IMR-90 (cell line): Measurements from ENCODE around the gene XKR7. TPM values are rescaled to one million over a fixed set of nuclear protein-coding genes. Genes with fewer than 3 reads are reported as not detected.

Source experiments
- ATAC-seq: fragments of 200-7000 bp; cut with Tn5 transposase; 2 replicates; pipeline ENCODE4 v1.9.1; 2020; ENCODE audit warnings: low read depth, mild to moderate bottlenecking, moderate library complexity
- BruUV-seq: library from RNA; stranded (reverse); fragments of 400-500 nt; replicated peaks from 2 replicates; lab custom pipeline; 2021; lab: Mats Ljungman, UMichigan
- CTCF ChIA-PET: fragments of 300-600 bp; formaldehyde crosslinking; extraction: SDS; loops from one replicate; lab custom pipeline; 2021; ENCODE audit warnings: antibody characterized with exemption; lab: Yijun Ruan, JAX
- POLR2A ChIA-PET: fragments of 300-600 bp; sonication (Branson Sonifier 250); formaldehyde crosslinking; loops from one replicate; lab custom pipeline; 2022; ENCODE audit warnings: antibody characterized with exemption; ENCODE audit not compliant: unreplicated experiment; lab: Charles Lee
- DNase-seq: peaks from one replicate; pipeline ENCODE4 v3.0.0; 2013
- H2AFZ ChIP-seq: replicated peaks from 2 replicates; pipeline ENCODE3; 2013; ENCODE audit warnings: low read length, mild to moderate bottlenecking; ENCODE audit not compliant: poor library complexity
- H2AK5ac ChIP-seq: 2 replicates; pipeline ENCODE4 v1.6.1; 2013; ENCODE audit warnings: low read depth, low read length, inconsistent platforms
- H2AK9ac ChIP-seq: replicated peaks from 2 replicates; pipeline ENCODE3; 2013; ENCODE audit warnings: mild to moderate bottlenecking, low read depth, low read length, moderate library complexity; ENCODE audit not compliant: poor library complexity
- H2BK120ac ChIP-seq: 2 replicates; pipeline ENCODE4 v1.6.1; 2013; ENCODE audit warnings: low read depth, low read length, inconsistent platforms
- H2BK15ac ChIP-seq: 3 replicates; pipeline ENCODE4 v1.6.1; 2013; ENCODE audit warnings: low read depth, low read length, inconsistent platforms
- H2BK20ac ChIP-seq: 2 replicates; pipeline ENCODE4 v1.6.1; 2013; ENCODE audit warnings: low read depth, mild to moderate bottlenecking, inconsistent platforms, low read length, moderate library complexity
- H2BK5ac ChIP-seq: 2 replicates; pipeline ENCODE4 v1.6.1; 2013; ENCODE audit warnings: mild to moderate bottlenecking, low read depth, low read length, inconsistent platforms; ENCODE audit not compliant: poor library complexity, severe bottlenecking
- H3K14ac ChIP-seq: replicated peaks from 2 replicates; pipeline ENCODE4 v1.6.1; 2013; ENCODE audit warnings: low read depth, low read length, inconsistent platforms
- H3K18ac ChIP-seq: 2 replicates; pipeline ENCODE4 v1.6.1; 2013; ENCODE audit warnings: low read depth, low read length, control low read depth
- H3K23ac ChIP-seq: 2 replicates; pipeline ENCODE4 v1.6.1; 2013; ENCODE audit warnings: low read depth, low read length, inconsistent platforms
- H3K27ac ChIP-seq: 2 replicates; pipeline ENCODE4 v1.5.1; 2013; ENCODE audit warnings: mild to moderate bottlenecking, control low read depth, low read length; ENCODE audit not compliant: insufficient read depth
- H3K27me3 ChIP-seq: 2 replicates; pipeline ENCODE4 v1.6.1; 2013; ENCODE audit warnings: low read length; ENCODE audit not compliant: control insufficient read depth, insufficient read depth
- H3K36me3 ChIP-seq: 2 replicates; pipeline ENCODE4 v1.6.1; 2013; ENCODE audit warnings: low read length, mixed read lengths; ENCODE audit not compliant: control insufficient read depth, insufficient read depth
- H3K4ac ChIP-seq: 2 replicates; pipeline ENCODE4 v1.6.1; 2013; ENCODE audit warnings: low read depth, low read length, inconsistent platforms
- H3K4me1 ChIP-seq: 2 replicates; pipeline ENCODE4 v1.6.1; 2013; ENCODE audit warnings: low read length, mixed read lengths; ENCODE audit not compliant: control insufficient read depth, insufficient read depth
- H3K4me2 ChIP-seq: 2 replicates; pipeline ENCODE4 v1.6.1; 2013; ENCODE audit warnings: low read depth, mild to moderate bottlenecking, control low read depth, low read length, moderate library complexity
- H3K4me3 ChIP-seq: 2 replicates; pipeline ENCODE4 v1.5.1; 2013; ENCODE audit warnings: low read depth, mild to moderate bottlenecking, control low read depth, low read length, moderate library complexity; ENCODE audit not compliant: insufficient read depth
- H3K56ac ChIP-seq: 2 replicates; pipeline ENCODE4 v1.6.1; 2013; ENCODE audit warnings: low read length, inconsistent platforms; ENCODE audit not compliant: insufficient read depth; ENCODE audit errors: extremely low read depth
- H3K79me1 ChIP-seq, 2 experiments: 2 replicates each; pipeline ENCODE4 v1.6.1; 2013; ENCODE audit warnings: low read length in 2 of 2, inconsistent platforms in 1 of 2, low read depth in 1 of 2
- H3K9ac ChIP-seq: 2 replicates; pipeline ENCODE4 v1.6.1; 2013; ENCODE audit warnings: low read depth, low read length, control low read depth
- H3K9me1 ChIP-seq: 2 replicates; pipeline ENCODE4 v1.6.1; 2013; ENCODE audit warnings: low read length, inconsistent platforms; ENCODE audit not compliant: insufficient read depth
- H3K9me3 ChIP-seq: 2 replicates; pipeline ENCODE4 v1.6.1; 2013; ENCODE audit warnings: low read length; ENCODE audit not compliant: control insufficient read depth, insufficient read depth
- H4K20me1 ChIP-seq: 2 replicates; pipeline ENCODE4 v1.6.1; 2013; ENCODE audit warnings: low read length, inconsistent platforms; ENCODE audit not compliant: insufficient read depth
- H4K5ac ChIP-seq: 2 replicates; pipeline ENCODE4 v1.6.1; 2013; ENCODE audit warnings: mild to moderate bottlenecking, low read depth, low read length, control low read depth
- H4K8ac ChIP-seq, 2 experiments: 2 replicates each; pipeline ENCODE4 v1.6.1; 2013; ENCODE audit warnings: low read depth in 2 of 2, low read length in 2 of 2, control low read depth in 1 of 2, inconsistent platforms in 1 of 2
- H4K91ac ChIP-seq: 2 replicates; pipeline ENCODE4 v1.6.1; 2013; ENCODE audit warnings: low read depth, low read length, inconsistent platforms; ENCODE audit not compliant: insufficient read depth
- CTCF ChIP-seq: conservative IDR thresholded peaks from 2 replicates; pipeline ENCODE4 v1.5.1; 2012; ENCODE audit warnings: mild to moderate bottlenecking, low read depth, low read length, improper control_type of control experiment
- RAD21 ChIP-seq: IDR thresholded peaks from 2 replicates; pipeline ENCODE4 v1.6.1; 2012; ENCODE audit warnings: low read length, improper control_type of control experiment
- USF2 ChIP-seq: fragments of 150-350 bp; IDR thresholded peaks from 2 replicates; pipeline ENCODE4 v1.6.1; 2017; ENCODE audit warnings: mild to moderate bottlenecking, antibody characterized with exemption, low read length, low read depth
- WGBS, 2 experiments: methylation state at CpG; one replicate each; pipeline versions ENCODE4 v1.1.5 to v1.1.7; 2013; ENCODE audit warnings: missing lambda C conversion rate in 2 of 2; ENCODE audit not compliant: insufficient read length in 1 of 2; ENCODE audit errors: extremely low coverage in 2 of 2; 5-methylcytosine and 5-hydroxymethylcytosine counted together
- dilution Hi-C: fragments of 300-500 bp; cut with HindIII; formaldehyde crosslinking; loops from one replicate; pipeline ENCODE4 v1.14.3; 2018; ENCODE audit warnings: low sequenced_read_pairs; ENCODE audit not compliant: unreplicated experiment
- in situ Hi-C: fragments of 300-500 bp; cut with MboI; formaldehyde crosslinking; loops from 3 replicates; pipeline ENCODE4 v1.14.3; 2019; ENCODE audit warnings: low sequenced_read_pairs, inconsistent platforms, mixed read lengths
- intact Hi-C: fragments of 100-400 bp; cut with micrococcal nuclease; formaldehyde crosslinking; loops from 2 replicates; pipeline ENCODE4 v1.10.0; 2022
- polyA plus RNA-seq, 3 experiments: library from polyadenylated mRNA; depleted of rRNA; stranded (reverse); fragments of >200 nt; gene quantifications; 2 replicates each; pipeline ENCODE4 v1.2.3, GENCODE V29; 2012; ENCODE audit warnings: low replicate concordance in 1 of 3
- total RNA-seq: library from RNA; depleted of rRNA; stranded (reverse); fragments of >200 nt; gene quantifications from 2 replicates; pipeline ENCODE4 v1.2.3, GENCODE V29; 2012

Gene XKR7
- total and polyA plus RNA-seq, 2 of the 4 experiments (the other 2 are of a cell fraction): not detected

- H3K56ac ChIP-seq: no peak overlapping the region
- H3K27me3 ChIP-seq: peaks cover 60% of the 10 kb centered on the region
- dilution Hi-C loops (no loop called here), in situ Hi-C loops (no loop called here), intact Hi-C loops (no loop called here)
- POLR2A ChIA-PET: no interaction called here
- H3K36me3 ChIP-seq: no peaks in the 10 kb centered on the region
- H3K18ac ChIP-seq: no peak overlapping the region
- no peaks in the 10 kb centered on the region for H3K9me1 ChIP-seq
- H4K5ac ChIP-seq: no peak overlapping the region
- CTCF ChIA-PET: no interaction called here
- H3K9me3 ChIP-seq: no peaks in the 10 kb centered on the region
- H4K8ac ChIP-seq: no peak overlapping the region
- no peak overlapping the region for H2BK120ac ChIP-seq
- H2BK5ac ChIP-seq: no peak overlapping the region
- no peaks in the 10 kb centered on the region for H3K79me1 ChIP-seq
- no peak overlapping the region for H2BK15ac ChIP-seq
- H3K4me1 ChIP-seq: no peaks in the 10 kb centered on the region
- DNase-seq (no peak), ATAC-seq (no peak)
- no peak overlapping the region for H4K91ac ChIP-seq
- H4K20me1 ChIP-seq: no peaks in the 10 kb centered on the region
- no TSS peak for BruUV-seq
- no peak overlapping the region for H2BK20ac ChIP-seq
- no peak overlapping the region for H3K9ac ChIP-seq
- no peak overlapping the region for H3K4ac ChIP-seq
- no peak overlapping the region for H3K4me3 ChIP-seq
- H2AK9ac ChIP-seq: no peak overlapping the region
- H2AK5ac ChIP-seq: no peak overlapping the region
- H3K23ac ChIP-seq: no peak overlapping the region
- TF ChIP-seq CTCF: no peak
- no peak for TF ChIP-seq RAD21
- TF ChIP-seq USF2: no peak
- no peak overlapping the region for H3K14ac ChIP-seq
- H2AFZ ChIP-seq: no peak overlapping the region
- H3K4me2 ChIP-seq: no peak overlapping the region
- 60% methylated on average over 1 of the region's 3 CpGs; no CpG with 5 or more reads in 1 of the 2 experiments for WGBS, 2 experiments
- H3K27ac ChIP-seq: no peak overlapping the region
Observed at GRCh38 chr20:32027643-32028042, 59.7 kb downstream of the XKR7 start.
